SIG-M5 (cell line): Measurements from ENCODE around the gene CNTN1.

Experiments used
- DNase-seq: peaks from one replicate; lab custom pipeline; 2025; lab: John Stamatoyannopoulos, UW

The CNTN1 gene

DNA sequence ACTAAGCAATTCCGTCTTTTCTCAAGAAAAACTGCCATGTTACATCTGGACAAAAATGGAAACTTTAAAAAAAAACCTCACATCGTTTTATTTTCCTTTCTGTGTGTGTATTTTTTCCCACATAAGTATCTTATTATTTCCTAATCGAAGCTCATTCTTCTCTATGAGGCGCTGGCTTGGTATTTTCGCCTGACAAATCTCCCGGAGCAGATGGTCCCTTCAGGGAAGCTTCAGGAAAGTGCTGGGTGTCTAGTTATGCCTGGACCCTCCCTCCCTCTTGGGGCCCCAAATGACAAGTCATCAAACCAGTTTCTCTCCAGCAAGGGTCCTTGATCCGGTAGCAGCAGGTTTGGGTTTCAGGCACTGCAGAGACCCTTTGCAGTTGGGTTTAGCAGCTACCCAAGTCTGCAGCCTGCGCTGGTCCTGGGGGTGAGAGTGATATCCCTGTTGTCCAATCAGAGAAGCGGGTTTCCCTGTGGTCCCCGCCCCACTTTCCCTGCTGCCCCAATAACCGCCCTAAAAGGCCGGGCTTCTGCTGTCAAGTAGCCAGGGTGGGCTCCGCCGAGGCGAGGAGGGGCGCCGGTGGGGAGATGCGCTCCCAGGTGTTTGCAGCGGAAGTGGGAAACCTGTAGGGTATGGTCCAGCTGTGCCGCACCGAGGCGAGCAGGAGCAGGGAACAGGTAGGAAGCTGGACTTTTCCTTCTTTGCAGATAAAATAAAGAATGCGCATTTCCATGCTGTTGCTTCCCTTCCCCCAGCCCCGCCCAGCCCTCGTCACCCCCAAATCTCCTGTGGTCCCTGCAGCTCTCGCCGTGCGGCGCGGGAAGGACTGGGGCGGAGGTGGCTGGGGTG, at the start of gene CNTN1:
TSS of gene CNTN1 (plus strand) at position 527 of the 852 bp plus-strand sequence.
- DNase-seq, result no peak

GRCh38 chr12:40643506-40643905, 48.7 kb upstream of the CNTN1 start:
- no peak for DNase-seq

- DNase-seq, result no peak
Observed at GRCh38 chr12:40643976-40644375, 48.3 kb upstream of the CNTN1 start.

DNA sequence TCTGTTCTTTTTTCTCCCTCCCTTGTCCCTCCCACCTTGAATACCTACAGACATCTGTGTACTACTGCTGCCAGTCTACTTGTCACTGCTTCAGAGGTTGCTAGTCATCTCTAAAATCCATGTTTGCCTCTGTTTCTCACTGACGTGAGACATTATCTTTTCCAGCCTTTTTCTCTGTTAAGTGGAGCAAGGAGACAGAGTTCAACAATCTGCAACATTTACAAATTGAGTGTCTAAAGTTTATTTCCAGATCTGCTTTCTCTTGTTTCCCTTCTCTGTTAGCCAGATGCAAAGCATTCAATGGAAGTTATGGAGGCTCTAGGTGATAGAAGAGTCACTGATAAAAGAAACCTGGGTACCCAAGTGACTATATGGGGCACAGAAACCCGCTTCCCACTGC, 47.5 kb upstream of the CNTN1 start:
- no peak for DNase-seq

- DNase-seq, result no peak
Observed at GRCh38 chr12:40645361-40645760, 46.9 kb upstream of the CNTN1 start.

DNA sequence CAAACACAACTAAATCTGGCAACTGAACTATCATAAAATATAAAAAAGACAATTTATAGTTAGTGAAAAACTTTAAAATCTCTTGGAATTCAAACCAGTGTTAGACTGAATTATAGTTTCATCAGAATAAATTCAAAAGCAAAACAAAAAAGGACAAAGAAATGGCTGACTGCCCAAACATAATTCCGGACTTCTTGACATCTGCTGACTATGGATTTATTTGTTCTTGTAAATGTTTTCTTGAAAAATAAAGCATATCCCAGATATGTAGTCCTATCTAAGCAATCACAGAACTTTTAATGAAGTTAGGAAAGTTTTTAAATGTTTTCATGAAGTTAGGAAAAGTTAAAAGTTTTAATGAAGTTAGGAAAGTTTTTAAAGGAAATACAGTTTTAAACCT, 45.8 kb upstream of the CNTN1 start:
- DNase-seq, result no peak

DNA sequence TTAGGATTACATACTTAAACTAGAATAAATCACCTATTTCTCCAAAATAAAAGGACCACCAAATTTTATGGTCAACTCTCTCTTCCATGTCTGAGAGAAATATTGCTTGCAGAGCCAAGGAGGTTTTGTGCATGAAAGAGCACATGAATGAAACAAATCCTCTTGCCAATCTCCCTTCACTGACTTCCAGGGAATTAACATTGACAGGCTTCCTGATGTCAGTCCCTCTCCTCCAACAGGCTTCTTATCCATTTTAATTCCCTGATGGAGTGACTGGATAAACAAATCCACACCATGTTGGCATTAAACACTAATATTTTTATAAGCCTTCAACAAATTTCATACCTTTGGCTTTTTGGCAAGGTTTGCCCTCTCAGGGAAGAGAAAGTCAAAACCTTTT, 45.3 kb upstream of the CNTN1 start:
- DNase-seq, result no peak

DNA sequence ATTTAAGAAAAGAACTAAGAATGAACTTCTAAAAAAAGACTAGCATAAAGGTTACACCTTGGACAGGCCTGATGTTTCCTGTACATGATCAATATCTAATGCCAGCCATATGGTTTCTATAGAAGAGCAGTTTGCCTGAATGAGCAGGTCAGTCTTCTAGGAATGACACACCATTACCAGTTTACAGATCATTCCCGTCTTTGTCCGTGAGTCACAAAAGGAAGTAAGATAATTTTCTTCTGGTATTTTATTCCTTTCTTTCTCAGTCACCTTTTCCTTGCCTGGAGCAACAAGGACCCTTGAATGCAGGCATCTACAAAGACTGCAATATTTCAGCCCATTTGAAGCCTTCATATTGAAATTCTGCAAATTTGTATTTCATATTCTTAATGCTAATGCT, 44.6 kb upstream of the CNTN1 start:
- DNase-seq, result no peak

GRCh38 chr12:40648519-40648918, 43.7 kb upstream of the CNTN1 start:
- no peak for DNase-seq

- DNase-seq, result no peak
Observed at GRCh38 chr12:40650038-40650704, 42.1 kb upstream of the CNTN1 start.

- no peak for DNase-seq
Observed at GRCh38 chr12:40655451-40655850, 36.8 kb upstream of the CNTN1 start.

DNA sequence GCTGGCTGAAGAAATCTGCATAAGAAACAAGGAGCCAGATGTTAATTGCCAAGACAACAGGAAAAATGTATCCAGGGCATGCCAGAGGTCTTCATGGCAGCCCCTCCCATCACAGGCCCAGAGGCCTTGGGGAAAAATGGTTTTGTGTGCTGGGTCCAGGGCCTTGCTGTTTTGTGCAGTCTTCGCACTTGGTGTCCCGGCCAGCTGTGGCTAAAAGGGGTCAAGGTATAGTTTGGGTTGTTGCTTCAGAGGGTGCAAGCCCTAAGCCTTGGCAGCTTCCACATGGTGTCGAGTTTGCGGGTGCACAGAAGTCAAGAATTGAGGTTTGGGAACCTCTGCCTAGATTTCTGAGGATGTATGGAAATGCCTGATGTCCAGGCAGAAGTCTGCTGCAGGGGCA, 29.9 kb upstream of the CNTN1 start:
- no peak for DNase-seq

GRCh38 chr12:40663781-40664180, 28.5 kb upstream of the CNTN1 start:
- DNase-seq, result no peak

DNA sequence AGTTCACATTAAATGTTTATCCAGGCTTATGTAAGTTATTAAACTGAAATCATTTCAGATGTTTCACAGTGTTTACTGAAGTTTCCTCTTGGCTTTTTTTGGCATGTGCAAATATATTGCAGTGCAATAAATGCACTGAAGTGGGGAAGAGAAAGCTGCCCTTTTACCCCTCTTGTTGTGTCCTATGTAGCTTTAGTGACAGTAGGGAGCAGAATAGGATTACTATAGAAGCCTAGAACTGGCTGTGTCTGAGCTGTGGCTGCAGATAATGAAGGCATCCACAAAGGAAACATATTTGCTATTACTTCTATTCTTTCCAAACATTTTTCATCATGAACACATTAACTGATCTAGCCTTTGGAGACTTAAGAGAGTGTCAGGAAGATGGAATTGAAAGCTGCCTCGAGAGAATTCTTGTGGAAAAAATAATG, 24.1 kb upstream of the CNTN1 start:
- DNase-seq, result no peak

GRCh38 chr12:40672741-40673271, 19.4 kb upstream of the CNTN1 start:
- no peak for DNase-seq

- DNase-seq, result no peak
Observed at GRCh38 chr12:40681148-40681547, 11.1 kb upstream of the CNTN1 start.

DNA sequence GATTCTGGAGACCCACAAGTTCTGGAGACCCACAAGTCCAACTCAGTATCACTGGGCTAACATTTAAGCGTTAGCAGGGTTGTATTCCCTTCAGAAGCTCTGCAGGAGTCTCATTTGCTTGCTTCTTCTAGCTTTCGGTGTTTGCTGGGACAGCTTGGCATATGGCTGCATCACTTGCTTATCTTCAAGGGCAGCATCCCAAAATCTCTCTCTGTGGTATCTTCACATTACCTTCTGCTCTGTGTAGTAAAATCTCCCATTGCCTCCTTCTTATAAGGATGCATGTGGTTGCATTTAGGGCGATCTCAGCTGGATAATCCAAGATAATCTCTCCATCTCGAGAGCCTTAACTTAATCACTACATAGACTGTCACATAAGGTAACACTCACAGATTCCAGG, 7.3 kb upstream of the CNTN1 start:
- no peak for DNase-seq

DNA sequence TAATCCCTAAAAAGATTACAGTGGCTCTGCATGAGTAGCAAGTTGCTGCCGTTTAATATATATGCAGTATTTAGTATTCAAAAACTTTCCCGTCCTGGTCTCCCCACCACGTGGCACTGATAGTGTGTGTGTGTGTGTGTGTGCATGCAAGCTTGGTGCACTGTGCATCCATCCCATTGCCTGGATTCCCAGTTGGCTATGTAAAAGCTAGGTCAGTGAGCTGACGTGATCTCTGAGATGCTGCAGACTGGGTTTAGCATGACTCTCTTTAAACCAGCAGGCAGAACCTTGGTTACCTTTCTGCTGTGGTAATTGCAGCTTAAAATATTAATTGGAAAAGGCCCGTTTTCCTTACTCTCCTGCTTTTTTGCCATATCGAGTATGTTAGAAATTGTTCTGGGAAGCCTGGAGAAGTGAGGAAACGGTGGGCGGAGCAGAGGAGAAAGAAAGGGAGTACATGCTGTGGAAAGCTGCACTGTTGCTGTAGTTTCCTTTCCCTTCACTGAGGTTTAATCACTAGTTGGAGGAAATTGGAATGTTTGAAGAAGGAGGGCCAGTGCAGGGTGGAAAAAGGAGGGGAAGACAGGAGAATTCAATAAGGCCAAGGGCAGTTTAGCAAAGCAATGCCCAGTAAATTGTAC, 4.0 kb upstream of the CNTN1 start:
- no peak for DNase-seq

DNA sequence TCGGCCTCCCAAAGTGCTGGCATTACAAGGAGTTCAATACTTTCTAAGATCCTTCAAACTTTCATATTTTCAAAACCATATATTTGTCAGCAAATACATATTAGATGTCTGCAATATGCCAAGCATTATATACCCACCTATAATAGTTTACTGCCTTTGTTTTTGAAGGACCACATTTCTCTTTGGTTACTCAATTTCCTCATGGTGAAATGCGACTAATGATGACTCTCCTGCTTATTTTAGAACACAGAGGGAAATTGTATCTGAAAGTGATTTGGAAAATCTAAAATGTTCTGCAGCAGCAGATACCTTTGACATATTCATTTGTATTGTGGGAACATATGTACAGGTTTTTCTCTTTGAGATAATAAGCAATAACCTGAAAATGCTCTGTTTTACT, 2.7 kb upstream of the CNTN1 start:
- no peak for DNase-seq

- no peak for DNase-seq
Observed at GRCh38 chr12:40692765-40693206, 547 bp downstream of the CNTN1 start.

DNA sequence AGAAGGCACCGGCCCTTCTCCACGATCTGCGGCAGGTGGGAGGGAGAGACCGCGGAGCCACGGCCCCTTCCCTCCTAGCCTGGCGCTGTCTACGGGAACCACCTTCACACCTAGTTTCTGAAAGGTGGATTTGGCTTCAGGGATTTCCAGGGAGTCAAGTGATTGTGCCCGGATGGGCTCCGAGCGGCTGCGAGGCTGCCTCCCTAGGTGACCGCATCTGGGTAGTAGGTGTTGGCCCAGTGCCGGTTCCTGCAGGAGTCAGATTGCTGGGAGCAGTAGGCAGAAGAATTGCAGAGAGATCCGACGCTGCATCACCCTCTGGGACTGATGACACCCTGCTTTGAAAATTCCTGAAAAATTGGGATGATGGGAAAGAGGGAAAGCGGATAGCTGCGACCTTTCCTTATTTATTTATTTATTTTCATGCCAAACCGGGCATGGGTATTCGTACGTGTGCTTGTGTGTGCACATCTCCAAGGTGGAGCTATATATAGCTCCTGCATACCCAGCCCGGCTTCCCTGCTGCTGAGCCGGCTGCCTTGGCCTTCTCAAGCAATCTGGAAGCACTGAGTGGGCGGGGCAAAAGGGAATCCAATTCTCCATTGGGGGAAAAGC, 1.1 kb downstream of the CNTN1 start:
- no peak for DNase-seq

DNA sequence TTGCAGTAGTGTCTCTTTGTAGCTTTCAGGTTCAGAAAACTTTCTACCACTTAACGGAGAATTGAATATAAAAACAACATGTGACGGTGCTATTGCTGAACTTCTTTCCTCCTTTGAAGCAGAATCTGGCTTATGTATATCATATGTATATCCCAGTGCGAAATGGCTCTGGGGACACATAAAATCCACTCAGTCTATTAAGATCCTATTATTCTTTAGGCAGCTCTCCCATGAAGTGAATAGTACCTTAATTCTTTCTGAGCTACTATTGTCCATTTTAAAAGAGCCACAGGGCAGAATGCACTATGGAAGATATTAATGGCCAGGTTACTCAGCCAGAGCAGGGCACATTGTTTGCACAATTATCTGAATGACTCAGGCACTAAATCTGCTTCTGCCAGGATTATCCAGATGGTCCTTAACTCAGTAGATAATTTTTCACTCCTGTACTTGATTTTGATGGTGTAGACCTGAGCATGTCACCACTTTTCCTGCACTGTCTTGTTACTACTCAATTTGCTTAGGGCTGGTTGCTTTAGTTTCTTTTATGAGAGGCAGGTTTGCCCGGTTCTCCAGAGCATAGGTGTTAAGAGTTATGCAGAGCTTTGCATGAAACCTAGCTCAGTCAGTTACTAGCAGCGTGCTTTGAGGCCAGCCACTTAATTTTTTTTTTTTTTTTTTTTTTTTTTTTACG, 5.5 kb downstream of the CNTN1 start:
- DNase-seq, result no peak
